Activated CD8-positive, alpha-beta memory T cell treated with anti-CD3 and anti-CD28 coated beads, Interleukin-2, amount 10 ng/mL, durations not matched to agents 7 days and 5 days (primary cell): ENCODE data around the gene LIPC. TPM values are rescaled to one million over a fixed set of nuclear protein-coding genes. Genes with fewer than 3 reads are reported as not detected.

ENCODE experiments used
- ATAC-seq: fragments of 150-1000 bp; cut with Tn5 transposase; one replicate; pipeline ENCODE4 v1.10.0; 2021; ENCODE audit warnings: moderate library complexity
- CTCF ChIA-PET: fragments of 350-600 bp; sonication (Branson Sonifier 250); formaldehyde crosslinking; loops from one replicate; lab custom pipeline; 2021; ENCODE audit warnings: antibody characterized with exemption; lab: Charles Lee
- DNase-seq: peaks from one replicate; pipeline ENCODE4 v3.0.0-alpha.2; 2020
- H3K27ac Mint-ChIP-seq: one replicate; pipeline ENCODE4 v1.8.0; 2021; ENCODE audit warnings: mild to moderate bottlenecking, mixed read lengths
- H3K27me3 Mint-ChIP-seq: one replicate; pipeline ENCODE4 v1.8.0; 2021; ENCODE audit warnings: mixed read lengths
- H3K36me3 Mint-ChIP-seq: one replicate; pipeline ENCODE4 v1.8.0; 2021; ENCODE audit warnings: mild to moderate bottlenecking, mixed read lengths
- H3K4me1 Mint-ChIP-seq: one replicate; pipeline ENCODE4 v1.8.0; 2021; ENCODE audit warnings: mixed read lengths
- H3K4me3 Mint-ChIP-seq: one replicate; pipeline ENCODE4 v1.8.0; 2021; ENCODE audit warnings: mild to moderate bottlenecking, moderate library complexity, mixed read lengths
- H3K9me3 Mint-ChIP-seq: one replicate; pipeline ENCODE4 v1.8.0; 2022; ENCODE audit warnings: low read depth, mixed read lengths
- total RNA-seq, 2 experiments: library from RNA; stranded (reverse); gene quantifications; one replicate each; pipeline ENCODE4 v1.2.3, GENCODE V29; 2021

Gene LIPC
- total RNA-seq, 2 experiments from 2014 or later, result 5.3 to 9.0 TPM

GRCh38 chr15:58530056-58530590, 98.3 kb downstream of the LIPC start:
- Mint-ChIP-seq H3K27ac (no peak overlapping the region), H3K36me3 (no peaks in the 10 kb centered on the region), H3K9me3 (no peaks in the 10 kb centered on the region), H3K4me1 (no peaks in the 10 kb centered on the region), H3K4me3 (no peak overlapping the region), H3K27me3 (peaks cover 3% of the 10 kb centered on the region)
- ATAC-seq (no peak), DNase-seq (no peak)
- CTCF ChIA-PET, result no interaction called here

GRCh38 chr15:58532126-58532525, 100.3 kb downstream of the LIPC start:
- H3K9me3 Mint-ChIP-seq, result no peaks in the 10 kb centered on the region
- H3K36me3 Mint-ChIP-seq, result no peaks in the 10 kb centered on the region
- ATAC-seq (no peak), DNase-seq (no peak)
- peaks cover 7% of the 10 kb centered on the region for H3K27me3 Mint-ChIP-seq
- CTCF ChIA-PET, result no interaction called here
- no peaks in the 10 kb centered on the region for H3K4me1 Mint-ChIP-seq
- H3K27ac Mint-ChIP-seq, result no peak overlapping the region
- H3K4me3 Mint-ChIP-seq, result no peak overlapping the region

DNA sequence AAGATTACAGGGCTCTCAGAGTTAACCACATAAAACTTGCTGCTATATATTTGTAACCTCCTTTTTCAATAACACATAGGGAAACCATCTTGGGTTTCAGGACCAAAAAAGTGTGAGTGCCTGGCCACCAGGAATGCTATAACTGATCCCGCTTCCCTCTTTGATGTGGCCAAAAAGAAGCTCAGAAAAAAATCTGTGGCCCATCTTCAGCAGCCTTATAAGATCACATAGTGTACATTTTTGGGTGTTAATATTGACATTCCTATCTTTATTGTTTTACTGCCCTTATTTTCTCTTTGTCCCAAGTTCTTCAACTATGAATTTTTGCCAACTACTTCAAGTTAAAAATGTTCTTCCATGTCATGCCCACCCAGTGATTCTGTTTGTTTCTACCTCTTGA, 102.8 kb downstream of the LIPC start:
- Mint-ChIP-seq H3K27ac (no peak overlapping the region), H3K4me3 (no peak overlapping the region), H3K27me3 (peaks cover 7% of the 10 kb centered on the region), H3K9me3 (no peaks in the 10 kb centered on the region), H3K4me1 (no peaks in the 10 kb centered on the region), H3K36me3 (peaks cover 1% of the 10 kb centered on the region)
- no peak for ATAC-seq
- DNase-seq, result no peak
- CTCF ChIA-PET, result interaction anchor here (1.1 kb wide), 1 partner anchor 44 kb away, joined by 3 read pairs; no protein-coding TSS in a partner anchor

GRCh38 chr15:58535337-58535736, 103.5 kb downstream of the LIPC start:
- Mint-ChIP-seq H3K4me1 (no peaks in the 10 kb centered on the region), H3K36me3 (peaks cover 1% of the 10 kb centered on the region), H3K27ac (no peak overlapping the region), H3K4me3 (no peak overlapping the region), H3K27me3 (peaks cover 7% of the 10 kb centered on the region), H3K9me3 (no peaks in the 10 kb centered on the region)
- no peak for ATAC-seq
- DNase-seq, result no peak
- CTCF ChIA-PET, result interaction anchor here (0.8 to 1.4 kb wide), 3 partner anchors 28 to 44 kb away, joined by 3 read pairs; no protein-coding TSS in a partner anchor

DNA sequence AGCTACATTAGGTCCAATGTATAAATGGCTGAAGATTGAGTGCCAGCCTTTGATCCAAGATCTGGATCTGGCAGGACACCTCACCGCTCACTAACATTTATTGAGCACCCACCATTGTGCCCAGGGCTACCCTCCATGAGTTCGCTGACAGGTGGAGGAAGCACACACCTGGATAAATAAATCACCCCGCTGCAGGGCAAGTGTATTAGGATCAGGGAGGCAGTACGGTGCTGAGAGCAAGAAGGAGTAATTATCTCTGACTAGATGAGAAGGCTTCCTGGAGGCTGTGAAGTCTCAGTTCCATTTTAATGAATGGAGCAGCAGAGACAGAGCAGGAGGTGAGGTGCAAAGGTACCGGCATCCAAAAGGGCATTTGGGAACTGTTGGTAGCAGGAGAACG, 104.1 kb downstream of the LIPC start:
- ATAC-seq (no peak), DNase-seq (no peak)
- Mint-ChIP-seq H3K27me3 (peaks cover 7% of the 10 kb centered on the region), H3K4me3 (no peak overlapping the region), H3K9me3 (no peaks in the 10 kb centered on the region), H3K27ac (no peak overlapping the region), H3K36me3 (peaks cover 1% of the 10 kb centered on the region), H3K4me1 (no peaks in the 10 kb centered on the region)
- CTCF ChIA-PET, result interaction anchor here (0.5 to 1.4 kb wide), 2 partner anchors 28 to 46 kb away, joined by 3 read pairs; no protein-coding TSS in a partner anchor

- no peaks in the 10 kb centered on the region for H3K9me3 Mint-ChIP-seq
- H3K4me1 Mint-ChIP-seq, result no peaks in the 10 kb centered on the region
- DNase-seq, result no peak
- peaks cover 1% of the 10 kb centered on the region for H3K36me3 Mint-ChIP-seq
- CTCF ChIA-PET, result interaction anchor here (0.5 to 1.4 kb wide), 2 partner anchors 29 to 45 kb away, joined by 3 read pairs; no protein-coding TSS in a partner anchor
- no peak overlapping the region for H3K4me3 Mint-ChIP-seq
- no peak for ATAC-seq
- H3K27me3 Mint-ChIP-seq, result peaks cover 7% of the 10 kb centered on the region
- no peak overlapping the region for H3K27ac Mint-ChIP-seq
These were observed 104.6 kb downstream of the LIPC start for GRCh38 chr15:58536414-58536813.

- no peak for DNase-seq
- no peak overlapping the region for H3K4me3 Mint-ChIP-seq
- peaks cover 1% of the 10 kb centered on the region for H3K36me3 Mint-ChIP-seq
- ATAC-seq, result no peak
- peaks cover 7% of the 10 kb centered on the region for H3K27me3 Mint-ChIP-seq
- CTCF ChIA-PET, result no interaction called here
- H3K9me3 Mint-ChIP-seq, result no peaks in the 10 kb centered on the region
- no peak overlapping the region for H3K27ac Mint-ChIP-seq
- H3K4me1 Mint-ChIP-seq, result no peaks in the 10 kb centered on the region
These were observed 105.2 kb downstream of the LIPC start for GRCh38 chr15:58537033-58537432.

DNA sequence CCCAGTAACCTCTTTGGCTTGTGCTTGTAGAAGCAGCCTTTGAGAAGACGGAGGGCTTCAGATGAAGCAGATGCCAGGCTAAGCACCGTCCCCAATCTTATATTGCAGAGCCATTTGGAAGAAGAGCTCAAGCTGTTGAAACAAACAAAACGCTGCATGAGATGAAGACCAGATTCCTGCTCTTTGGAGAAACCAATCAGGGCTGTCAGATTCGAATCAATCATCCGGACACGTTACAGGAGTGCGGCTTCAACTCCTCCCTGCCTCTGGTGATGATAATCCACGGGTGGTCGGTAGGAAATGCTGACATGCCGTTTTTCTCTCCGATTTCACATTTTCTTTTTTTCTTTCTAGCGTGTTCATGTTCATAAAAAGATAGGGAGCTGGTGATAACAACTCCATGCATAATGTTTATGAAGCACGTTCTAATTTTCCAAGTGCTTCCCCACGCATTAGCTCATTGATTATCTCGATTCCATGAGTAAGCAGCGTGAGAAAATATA, 106.5 kb downstream of the LIPC start:
- Mint-ChIP-seq H3K9me3 (no peaks in the 10 kb centered on the region), H3K36me3 (peaks cover 3% of the 10 kb centered on the region), H3K27me3 (peaks cover 7% of the 10 kb centered on the region), H3K27ac (no peak overlapping the region), H3K4me1 (peaks cover under 1% of the 10 kb centered on the region), H3K4me3 (no peak overlapping the region)
- DNase-seq (no peak), ATAC-seq (no peak)
- CTCF ChIA-PET, result no interaction called here

- ATAC-seq, result no peak
- peaks cover 7% of the 10 kb centered on the region for H3K27me3 Mint-ChIP-seq
- H3K4me1 Mint-ChIP-seq, result peaks cover 3% of the 10 kb centered on the region
- no peak overlapping the region for H3K27ac Mint-ChIP-seq
- CTCF ChIA-PET, result interaction anchor here (1.4 kb wide), 1 partner anchor 22 kb away, joined by 3 read pairs; no protein-coding TSS in a partner anchor
- DNase-seq, result no peak
- H3K4me3 Mint-ChIP-seq, result no peak overlapping the region
- H3K9me3 Mint-ChIP-seq, result no peaks in the 10 kb centered on the region
- H3K36me3 Mint-ChIP-seq, result peaks cover 4% of the 10 kb centered on the region
These were observed 107.1 kb downstream of the LIPC start for GRCh38 chr15:58538901-58539300.

- Mint-ChIP-seq H3K27ac (no peak overlapping the region), H3K4me3 (no peak overlapping the region), H3K27me3 (peaks cover 7% of the 10 kb centered on the region), H3K36me3 (peaks cover 4% of the 10 kb centered on the region), H3K4me1 (peaks cover 8% of the 10 kb centered on the region), H3K9me3 (no peaks in the 10 kb centered on the region)
- DNase-seq (no peak), ATAC-seq (no peak)
- CTCF ChIA-PET, result interaction anchor here (1.4 kb wide), 1 partner anchor 22 kb away, joined by 3 read pairs; no protein-coding TSS in a partner anchor
These were observed 107.8 kb downstream of the LIPC start for GRCh38 chr15:58539548-58539947.

DNA sequence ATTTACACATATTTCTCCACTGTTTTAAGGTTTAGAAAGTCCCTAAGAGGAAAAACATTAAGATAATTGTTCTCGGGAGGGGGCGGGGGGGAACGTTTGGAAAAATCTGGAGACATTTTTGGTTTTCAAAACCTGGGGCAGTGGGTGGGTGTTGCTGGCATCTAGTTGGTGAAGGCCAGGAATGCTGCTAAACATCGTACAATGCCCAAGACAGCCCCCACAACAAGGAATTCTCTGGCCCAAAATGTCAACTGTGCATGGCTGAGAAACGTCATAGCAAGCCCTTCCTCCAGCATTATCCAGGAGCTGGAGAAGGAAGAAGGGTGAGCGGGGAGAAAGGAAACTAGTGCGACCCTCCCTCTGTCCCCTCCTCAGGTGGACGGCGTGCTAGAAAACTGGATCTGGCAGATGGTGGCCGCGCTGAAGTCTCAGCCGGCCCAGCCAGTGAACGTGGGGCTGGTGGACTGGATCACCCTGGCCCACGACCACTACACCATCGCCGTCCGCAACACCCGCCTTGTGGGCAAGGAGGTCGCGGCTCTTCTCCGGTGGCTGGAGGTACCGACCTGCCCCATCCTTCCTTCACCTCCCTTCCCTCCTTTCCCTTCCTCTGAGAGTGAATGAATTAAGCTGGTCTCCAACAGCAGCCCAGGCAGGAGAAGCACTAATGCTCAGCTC, 109.8 kb downstream of the LIPC start:
- peaks cover 28% of the 10 kb centered on the region for H3K4me1 Mint-ChIP-seq
- no peak overlapping the region for H3K4me3 Mint-ChIP-seq
- ATAC-seq (no peak), DNase-seq (no peak)
- no peak overlapping the region for H3K27ac Mint-ChIP-seq
- CTCF ChIA-PET, result no interaction called here
- no peaks in the 10 kb centered on the region for H3K27me3 Mint-ChIP-seq
- peaks cover under 1% of the 10 kb centered on the region for H3K9me3 Mint-ChIP-seq
- peaks cover 10% of the 10 kb centered on the region for H3K36me3 Mint-ChIP-seq

DNA sequence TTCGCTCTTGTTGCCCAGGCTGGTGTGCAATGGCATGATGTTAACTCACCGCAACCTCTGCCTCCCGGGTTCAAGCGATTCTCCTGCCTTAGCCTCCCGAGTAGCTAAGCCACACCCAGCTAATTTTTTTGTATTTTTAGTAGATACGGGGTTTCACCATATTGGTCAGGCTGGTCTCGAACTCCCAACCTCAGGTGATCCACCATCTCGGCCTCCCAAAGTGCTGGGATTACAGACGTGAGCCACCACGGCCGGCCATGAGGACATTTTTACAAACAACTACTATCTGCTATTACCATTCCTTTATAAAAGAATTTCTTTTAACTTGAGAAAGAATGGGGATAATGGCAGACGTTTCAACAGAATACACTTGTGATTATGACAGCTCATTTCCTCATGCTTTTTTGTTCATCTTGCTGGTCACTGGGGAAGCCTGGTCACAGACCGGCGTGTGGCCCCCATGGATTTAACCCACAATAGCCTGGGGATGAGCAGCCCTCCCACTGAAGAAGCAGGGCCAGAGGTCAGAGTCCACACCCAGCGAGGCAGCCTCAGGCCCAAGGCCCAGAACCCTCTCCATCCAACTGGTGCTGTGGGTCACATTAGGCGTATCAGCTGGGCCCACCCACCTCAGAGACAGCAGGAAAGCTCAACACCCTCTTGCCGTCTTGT, 112.0 kb downstream of the LIPC start:
- H3K27ac Mint-ChIP-seq, result peak overlapping the region; percentile 4
- no peaks in the 10 kb centered on the region for H3K27me3 Mint-ChIP-seq
- peaks cover 34% of the 10 kb centered on the region for H3K4me1 Mint-ChIP-seq
- H3K36me3 Mint-ChIP-seq, result peaks cover 12% of the 10 kb centered on the region
- CTCF ChIA-PET, result interaction anchor here (2.1 to 3.2 kb wide), 2 partner anchors 27 to 59 kb away, joined by 8 to 10 read pairs; no protein-coding TSS in a partner anchor
- H3K4me3 Mint-ChIP-seq, result no peak overlapping the region
- H3K9me3 Mint-ChIP-seq, result peaks cover 2% of the 10 kb centered on the region
- DNase-seq (no peak), ATAC-seq (no peak)

DNA sequence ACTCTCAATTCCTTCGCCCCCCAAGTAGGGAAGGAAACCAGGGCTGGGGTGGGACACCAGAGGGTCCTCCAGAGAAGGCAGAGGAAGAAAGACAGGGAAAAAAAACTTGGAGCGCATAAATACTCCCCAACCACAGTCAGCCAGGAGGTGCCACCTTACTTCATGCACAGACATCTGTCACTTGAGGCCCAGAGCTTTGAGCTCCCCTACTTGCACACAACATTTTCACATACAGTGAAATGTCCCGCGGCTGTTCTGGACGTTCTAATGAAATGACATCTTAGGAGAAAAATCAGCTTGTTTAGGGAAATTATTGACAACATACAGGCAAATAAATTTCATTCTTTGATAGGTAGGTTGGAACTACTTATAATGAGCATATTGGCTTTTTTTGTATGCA, 113.0 kb downstream of the LIPC start:
- DNase-seq (no peak), ATAC-seq (no peak)
- Mint-ChIP-seq H3K9me3 (peaks cover 2% of the 10 kb centered on the region), H3K27ac (peak overlapping the region; percentile 94), H3K36me3 (peaks cover 12% of the 10 kb centered on the region), H3K27me3 (no peaks in the 10 kb centered on the region), H3K4me1 (peaks cover 34% of the 10 kb centered on the region), H3K4me3 (no peak overlapping the region)
- CTCF ChIA-PET, result interaction anchor here (1.0 to 3.2 kb wide), 7 partner anchors 21 to 317 kb away, joined by 3 to 10 read pairs (median 3); no protein-coding TSS in a partner anchor
